ENCODE results near the gene TNNI3K.

TNNI3K gene

DNA sequence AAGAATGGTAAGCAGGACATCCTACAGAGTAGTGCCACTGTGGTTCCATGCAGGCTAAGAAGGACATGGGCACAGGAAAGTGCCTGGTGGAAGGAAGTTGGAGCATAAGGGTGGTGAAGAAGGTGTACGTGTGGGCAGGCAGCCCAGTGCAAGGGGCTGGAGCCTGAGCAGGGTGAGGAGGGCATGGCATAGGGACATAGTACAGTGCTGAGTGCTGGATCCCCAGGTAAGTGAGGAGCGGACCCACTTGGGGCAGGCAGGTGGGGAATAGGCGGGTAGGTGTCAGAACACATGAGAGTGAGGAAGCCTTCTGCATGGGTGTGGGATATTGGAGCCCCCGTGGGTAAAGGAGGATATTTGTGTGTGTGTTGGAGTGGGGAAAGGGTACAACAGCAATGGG, 292.9 kb downstream of the TNNI3K start:
- Histone ChIP-seq H3K9me2 (ENCODE audit: low read depth, low read length) (no peaks in the 10 kb centered on the region), H3F3A (ENCODE audit: insufficient read depth, low read length) (no peaks in the 10 kb centered on the region), H3K4me1 (ENCODE audit: insufficient read depth, low read length, severe bottlenecking) (no peaks in the 10 kb centered on the region), H3K27ac (ENCODE audit: low read depth, low read length, poor library complexity, severe bottlenecking) (no peak overlapping the region), H4K20me1 (ENCODE audit: insufficient read depth, low read length) (no peaks in the 10 kb centered on the region), H2AFZ (ENCODE audit: low read length) (no peak overlapping the region), H3K36me3 (ENCODE audit: insufficient read depth, low read length) (no peaks in the 10 kb centered on the region), H3K9ac (ENCODE audit: low read length) (no peak overlapping the region), H3K4me2 (ENCODE audit: low read length) (no peak overlapping the region), H3K9me3 (ENCODE audit: low read length) (no peaks in the 10 kb centered on the region), H3K27me3 (ENCODE audit: insufficient read depth, low read length) (no peaks in the 10 kb centered on the region), H3K79me2 (ENCODE audit: insufficient read depth, low read length) (no peaks in the 10 kb centered on the region), H3K4me3 (ENCODE audit: low read depth, low read length, poor library complexity, severe bottlenecking) (no peak overlapping the region)
- TF ChIP-seq EZH2 (IDR thresholded peaks at IDR 0.05; ENCODE audit: borderline replicate concordance, low read length): no peak
- TF ChIP-seq, protein P1, sequence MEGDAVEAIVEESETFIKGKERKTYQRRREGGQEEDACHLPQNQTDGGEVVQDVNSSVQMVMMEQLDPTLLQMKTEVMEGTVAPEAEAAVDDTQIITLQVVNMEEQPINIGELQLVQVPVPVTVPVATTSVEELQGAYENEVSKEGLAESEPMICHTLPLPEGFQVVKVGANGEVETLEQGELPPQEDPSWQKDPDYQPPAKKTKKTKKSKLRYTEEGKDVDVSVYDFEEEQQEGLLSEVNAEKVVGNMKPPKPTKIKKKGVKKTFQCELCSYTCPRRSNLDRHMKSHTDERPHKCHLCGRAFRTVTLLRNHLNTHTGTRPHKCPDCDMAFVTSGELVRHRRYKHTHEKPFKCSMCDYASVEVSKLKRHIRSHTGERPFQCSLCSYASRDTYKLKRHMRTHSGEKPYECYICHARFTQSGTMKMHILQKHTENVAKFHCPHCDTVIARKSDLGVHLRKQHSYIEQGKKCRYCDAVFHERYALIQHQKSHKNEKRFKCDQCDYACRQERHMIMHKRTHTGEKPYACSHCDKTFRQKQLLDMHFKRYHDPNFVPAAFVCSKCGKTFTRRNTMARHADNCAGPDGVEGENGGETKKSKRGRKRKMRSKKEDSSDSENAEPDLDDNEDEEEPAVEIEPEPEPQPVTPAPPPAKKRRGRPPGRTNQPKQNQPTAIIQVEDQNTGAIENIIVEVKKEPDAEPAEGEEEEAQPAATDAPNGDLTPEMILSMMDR (IDR thresholded peaks at IDR 0.05; ENCODE audit: low read length): no peak

DNA sequence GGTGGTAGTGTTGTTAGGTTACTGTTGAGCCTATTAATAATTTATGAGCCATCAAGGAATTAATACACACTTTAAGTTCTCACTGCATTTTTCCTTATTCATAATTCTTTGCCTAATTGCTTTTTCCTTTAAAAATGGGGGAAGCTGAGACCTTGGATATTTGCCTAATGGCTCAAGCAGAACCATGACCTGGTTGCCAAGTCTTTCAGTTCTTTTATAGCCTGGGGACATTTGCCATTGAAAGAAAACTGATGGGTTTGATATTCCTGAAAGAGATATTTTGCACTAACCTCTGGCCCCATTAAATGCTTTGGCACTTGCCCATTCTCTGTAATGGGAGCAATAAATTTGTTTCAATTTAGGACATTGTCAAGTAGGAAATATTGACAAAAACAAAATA, 295.7 kb downstream of the TNNI3K start:
- Histone ChIP-seq H2AFZ (ENCODE audit: low read length) (no peak overlapping the region), H3K27ac (ENCODE audit: low read depth, low read length, poor library complexity, severe bottlenecking) (no peak overlapping the region)

DNA sequence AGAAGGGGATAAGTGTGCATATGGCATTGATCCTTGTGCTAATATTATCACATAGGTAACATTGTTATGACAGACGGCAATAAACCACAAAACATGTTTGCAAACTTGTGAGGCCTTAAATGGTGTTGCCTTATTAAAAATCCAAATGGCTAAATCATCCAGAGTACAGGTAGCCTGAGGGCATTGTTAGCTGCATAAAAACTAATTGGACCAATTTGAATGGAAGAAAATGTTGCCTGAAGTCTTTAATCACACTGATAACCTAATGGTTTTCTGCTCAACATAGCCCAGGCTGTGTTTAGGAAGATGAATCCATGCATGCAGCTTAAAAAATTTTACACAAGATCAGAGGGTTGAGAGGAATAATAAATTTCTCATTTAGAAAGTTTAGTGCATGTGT, 296.6 kb downstream of the TNNI3K start:
- no peak overlapping the region for H3K4me2 ChIP-seq (ENCODE audit: low read length)
- H3K4me1 ChIP-seq (ENCODE audit: insufficient read depth, low read length, severe bottlenecking): no peaks in the 10 kb centered on the region
- H3K27me3 ChIP-seq (ENCODE audit: insufficient read depth, low read length): no peaks in the 10 kb centered on the region
- no peaks in the 10 kb centered on the region for H3K36me3 ChIP-seq (ENCODE audit: insufficient read depth, low read length)
- no peak overlapping the region for H3K27ac ChIP-seq (ENCODE audit: low read depth, low read length, poor library complexity, severe bottlenecking)
- H2AFZ ChIP-seq (ENCODE audit: low read length): no peak overlapping the region
- no peak overlapping the region for H3K9ac ChIP-seq (ENCODE audit: low read length)
- no peaks in the 10 kb centered on the region for H3F3A ChIP-seq (ENCODE audit: insufficient read depth, low read length)
- TF ChIP-seq, protein P1 (IDR thresholded peaks at IDR 0.05; ENCODE audit: low read length): no peak
- TF ChIP-seq EZH2 (IDR thresholded peaks at IDR 0.05; ENCODE audit: borderline replicate concordance, low read length): no peak
- no peaks in the 10 kb centered on the region for H3K79me2 ChIP-seq (ENCODE audit: insufficient read depth, low read length)
- H4K20me1 ChIP-seq (ENCODE audit: insufficient read depth, low read length): no peaks in the 10 kb centered on the region
- no peak overlapping the region for H3K4me3 ChIP-seq (ENCODE audit: low read depth, low read length, poor library complexity, severe bottlenecking)
- H3K9me3 ChIP-seq (ENCODE audit: low read length): no peaks in the 10 kb centered on the region
- H3K9me2 ChIP-seq (ENCODE audit: low read depth, low read length): no peaks in the 10 kb centered on the region

More for the DNA sequence above, 295.7 kb downstream of the TNNI3K start:
- H3K4me3 ChIP-seq (ENCODE audit: low read depth, low read length, poor library complexity, severe bottlenecking): no peak overlapping the region
- no peaks in the 10 kb centered on the region for H3K79me2 ChIP-seq (ENCODE audit: insufficient read depth, low read length)
- H4K20me1 ChIP-seq (ENCODE audit: insufficient read depth, low read length): no peaks in the 10 kb centered on the region
- H3F3A ChIP-seq (ENCODE audit: insufficient read depth, low read length): no peaks in the 10 kb centered on the region
- H3K4me1 ChIP-seq (ENCODE audit: insufficient read depth, low read length, severe bottlenecking): no peaks in the 10 kb centered on the region
- TF ChIP-seq, protein P1 (IDR thresholded peaks at IDR 0.05; ENCODE audit: low read length): no peak
- no peak for TF ChIP-seq EZH2 (IDR thresholded peaks at IDR 0.05; ENCODE audit: borderline replicate concordance, low read length)
- H3K4me2 ChIP-seq (ENCODE audit: low read length): no peak overlapping the region
- no peaks in the 10 kb centered on the region for H3K9me2 ChIP-seq (ENCODE audit: low read depth, low read length)
- no peaks in the 10 kb centered on the region for H3K36me3 ChIP-seq (ENCODE audit: insufficient read depth, low read length)
- no peaks in the 10 kb centered on the region for H3K27me3 ChIP-seq (ENCODE audit: insufficient read depth, low read length)
- H3K9ac ChIP-seq (ENCODE audit: low read length): no peak overlapping the region
- no peaks in the 10 kb centered on the region for H3K9me3 ChIP-seq (ENCODE audit: low read length)

Measured in OCI-LY1 (cell line).